ENCODE measurements around the gene RBMS2. TPM values are rescaled to one million over a fixed set of nuclear protein-coding genes. Genes with fewer than 3 reads are reported as not detected.

RBMS2 gene
- total and polyA plus RNA-seq, 9 of the 15 experiments (the other 6 are each of a cell fraction or from before 2014, with no cell fraction given), result 0.08 to 10.5 (median 0.31) TPM

DNA sequence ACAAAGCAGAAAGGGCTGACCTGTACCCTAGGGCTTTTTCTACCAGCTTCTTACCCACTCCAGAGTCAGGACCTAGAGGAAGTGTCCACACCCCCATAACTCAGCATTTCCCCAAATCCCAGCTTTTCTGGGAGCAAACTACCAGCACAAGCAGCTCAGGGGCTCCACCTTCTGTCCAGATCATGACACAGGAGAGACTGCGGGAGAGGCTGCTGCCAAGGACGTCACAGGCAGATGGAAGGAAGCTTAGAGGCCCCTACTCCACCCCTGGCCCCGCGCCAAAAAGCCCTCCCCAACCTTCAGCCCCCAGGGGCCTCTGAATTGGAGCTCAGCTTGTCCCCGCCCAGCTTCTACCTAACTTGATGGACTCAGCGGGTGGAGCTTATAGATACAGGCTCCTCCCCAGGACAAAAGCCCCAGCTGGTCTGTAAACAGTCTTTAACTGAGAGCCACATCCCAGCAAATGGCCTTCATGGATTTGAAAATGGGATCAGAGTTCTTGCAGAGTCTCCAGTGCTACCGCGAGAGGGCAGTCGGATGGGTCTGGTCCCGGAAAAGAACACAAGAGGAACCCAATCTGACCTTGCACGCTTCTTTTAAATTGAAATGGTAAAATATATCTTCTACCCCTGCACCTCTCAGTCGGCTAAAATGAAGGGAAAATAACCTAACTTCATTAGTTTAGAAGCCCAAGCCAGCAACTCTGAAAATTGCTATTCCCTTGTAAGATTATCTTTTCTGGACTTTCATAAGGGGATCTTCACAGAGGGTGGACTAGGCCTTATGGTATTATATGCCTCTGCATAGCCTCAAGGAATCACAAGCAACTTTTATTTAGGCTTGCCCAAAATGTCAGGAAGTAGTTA is 115.3 kb downstream of the RBMS2 start (continued):
- TF ChIP-seq ZNF175 (CRISPR knock-in tag; IDR thresholded peaks at IDR 0.05; ENCODE audit: low read depth) (0 out of 2 replicates have a peak, but pooled peaks have one; percentile 42), TCF3 (CRISPR knock-in tag; IDR thresholded peaks at IDR 0.05) (0 out of 2 replicates have a peak, but pooled peaks have one; percentile 11), ZC3H8 (IDR thresholded peaks at IDR 0.05) (no peak), RBM39 (optimal IDR thresholded peaks at IDR 0.05; ENCODE audit: low read depth, low read length) (peak; percentile 18), JUN (IDR thresholded peaks at IDR 0.05; ENCODE audit: borderline replicate concordance, low read depth, low read length) (peak; percentile 63), JUN (CRISPR knock-in tag; IDR thresholded peaks at IDR 0.05; ENCODE audit: borderline replicate concordance) (no peak), CHCHD3 (CRISPR knock-in tag; IDR thresholded peaks at IDR 0.05) (0 out of 2 replicates have a peak, but pooled peaks have one; percentile 8), BMI1 (IDR thresholded peaks at IDR 0.05; ENCODE audit: low read length) (no peak), ZNF551 (CRISPR knock-in tag; IDR thresholded peaks at IDR 0.05) (no peak), FOSL1 (tag; conservative IDR thresholded peaks at IDR 0.05) (peak; percentile 52), E2F8 (IDR thresholded peaks at IDR 0.05; ENCODE audit: low read depth, partially characterized antibody) (peak; percentile 83), NFATC3 (IDR thresholded peaks at IDR 0.05) (no peak), UBTF (IDR thresholded peaks at IDR 0.05; ENCODE audit: borderline replicate concordance in 1 of 2, low read depth in 2 of 2, low read length in 2 of 2) (0 out of 4 replicates have a peak, but pooled peaks of 1 of the 2 experiments have one; percentile 41), LARP7 (IDR thresholded peaks at IDR 0.05) (no peak), DLX4 (CRISPR knock-in tag; IDR thresholded peaks at IDR 0.05) (no peak), ZBTB34 (CRISPR knock-in tag; IDR thresholded peaks at IDR 0.05) (no peak), ZNF41 (CRISPR knock-in tag; conservative IDR thresholded peaks at IDR 0.05) (no peak)
- TF ChIP-seq, protein P1, sequence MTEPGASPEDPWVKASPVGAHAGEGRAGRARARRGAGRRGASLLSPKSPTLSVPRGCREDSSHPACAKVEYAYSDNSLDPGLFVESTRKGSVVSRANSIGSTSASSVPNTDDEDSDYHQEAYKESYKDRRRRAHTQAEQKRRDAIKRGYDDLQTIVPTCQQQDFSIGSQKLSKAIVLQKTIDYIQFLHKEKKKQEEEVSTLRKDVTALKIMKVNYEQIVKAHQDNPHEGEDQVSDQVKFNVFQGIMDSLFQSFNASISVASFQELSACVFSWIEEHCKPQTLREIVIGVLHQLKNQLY (CRISPR knock-in tag; conservative IDR thresholded peaks at IDR 0.05), result 0 out of 4 replicates have a peak, but pooled peaks of 1 of the 2 experiments have one; percentile 65

Measured in K562 (cell line).